AG10803 (cell line): ENCODE results near the gene P2RX2.

Experiments used
- DNase-seq: peaks from one replicate; pipeline ENCODE4 v3.0.0; 2010; ENCODE audit warnings: low read depth
- H3K4me3 ChIP-seq: 2 replicates; pipeline ENCODE4 v1.5.1; 2011; ENCODE audit warnings: mild to moderate bottlenecking, low read length, control low read depth
- CTCF ChIP-seq: conservative IDR thresholded peaks from 2 replicates; pipeline ENCODE4 v1.5.1; 2011; ENCODE audit warnings: mild to moderate bottlenecking, low read length, control low read depth, inconsistent platforms

Gene P2RX2

GRCh38 chr12:132583411-132583710 lies 35.2 kb upstream of the P2RX2 start:
- DNase-seq = no peak
- no peak for TF ChIP-seq CTCF
- H3K4me3 ChIP-seq = no peak overlapping the region

- no peak for TF ChIP-seq CTCF
- no peak overlapping the region for H3K4me3 ChIP-seq
- DNase-seq = no peak
Measured at GRCh38 chr12:132583736-132584135, 34.8 kb upstream of the P2RX2 start.

GRCh38 chr12:132584429-132584828 lies 34.1 kb upstream of the P2RX2 start:
- DNase-seq = no peak
- TF ChIP-seq CTCF = no peak
- no peak overlapping the region for H3K4me3 ChIP-seq

- H3K4me3 ChIP-seq = no peak overlapping the region
- no peak for TF ChIP-seq CTCF
- no peak for DNase-seq
Measured at GRCh38 chr12:132585177-132585576, 33.4 kb upstream of the P2RX2 start.

- DNase-seq = no peak
- H3K4me3 ChIP-seq = no peak overlapping the region
- TF ChIP-seq CTCF = no peak
Measured at GRCh38 chr12:132586929-132587328, 31.6 kb upstream of the P2RX2 start.

- H3K4me3 ChIP-seq = no peak overlapping the region
- no peak for DNase-seq
- TF ChIP-seq CTCF = no peak
Measured at GRCh38 chr12:132587781-132588180, 30.8 kb upstream of the P2RX2 start.

GRCh38 chr12:132588319-132588718 lies 30.3 kb upstream of the P2RX2 start:
- TF ChIP-seq CTCF = no peak
- DNase-seq = no peak
- no peak overlapping the region for H3K4me3 ChIP-seq
